MM.1S (cell line): ENCODE results near the gene TIMP2.

Experiments used
- DNase-seq: peaks from one replicate; pipeline ENCODE4 v3.0.0-alpha.2; 2015
- H2AFZ ChIP-seq: fragments of 300-600 bp; sonication (generic); 2 replicates; pipeline ENCODE4 v1.6.0; 2016; ENCODE audit warnings: antibody characterized with exemption, low read length
- H3F3A ChIP-seq: fragments of 300-600 bp; sonication (generic); 2 replicates; pipeline ENCODE4 v1.6.1; 2016; ENCODE audit warnings: mild to moderate bottlenecking, antibody characterized with exemption, low read length, moderate library complexity, mixed read lengths; ENCODE audit not compliant: insufficient read depth
- H3K27ac ChIP-seq: fragments of 300-600 bp; sonication (generic); 2 replicates; pipeline ENCODE4 v1.5.1; 2016; ENCODE audit warnings: mild to moderate bottlenecking, low read length
- H3K27me3 ChIP-seq: fragments of 300-600 bp; sonication (generic); replicated peaks from 2 replicates; pipeline ENCODE4 v1.6.0; 2016; ENCODE audit warnings: low read length; ENCODE audit not compliant: insufficient read depth
- H3K36me3 ChIP-seq: fragments of 300-600 bp; sonication (generic); replicated peaks from 2 replicates; pipeline ENCODE4 v1.6.1; 2016; ENCODE audit warnings: mild to moderate bottlenecking, low read length, mixed read lengths; ENCODE audit not compliant: insufficient read depth
- H3K4me1 ChIP-seq: fragments of 300-600 bp; sonication (generic); 2 replicates; pipeline ENCODE4 v1.6.1; 2016; ENCODE audit warnings: low read length, mixed read lengths
- H3K4me2 ChIP-seq: fragments of 300-600 bp; sonication (generic); 2 replicates; pipeline ENCODE4 v1.6.0; 2016; ENCODE audit warnings: low read depth, low read length
- H3K4me3 ChIP-seq: fragments of 300-600 bp; sonication (generic); 2 replicates; pipeline ENCODE4 v1.5.1; 2016; ENCODE audit warnings: low read length, mixed read lengths
- H3K79me2 ChIP-seq: fragments of 300-600 bp; sonication (generic); 2 replicates; pipeline ENCODE4 v1.6.1; 2016; ENCODE audit warnings: mixed run types, low read length, mixed read lengths
- H3K9ac ChIP-seq: fragments of 300-600 bp; sonication (generic); 2 replicates; pipeline ENCODE4 v1.6.1; 2016; ENCODE audit warnings: low read length, mixed read lengths
- H3K9me2 ChIP-seq: fragments of 300-600 bp; sonication (generic); replicated peaks from 2 replicates; pipeline ENCODE4 v1.6.1; 2016; ENCODE audit warnings: mild to moderate bottlenecking, low read length, mixed read lengths; ENCODE audit not compliant: insufficient read depth
- H3K9me3 ChIP-seq: fragments of 300-600 bp; sonication (generic); replicated peaks from 2 replicates; pipeline ENCODE4 v1.6.1; 2016; ENCODE audit warnings: mild to moderate bottlenecking, low read length, mixed read lengths; ENCODE audit not compliant: insufficient read depth
- H4K20me1 ChIP-seq: fragments of 300-600 bp; sonication (generic); 2 replicates; pipeline ENCODE4 v1.6.1; 2016; ENCODE audit warnings: mild to moderate bottlenecking, low read length, moderate library complexity, mixed read lengths; ENCODE audit not compliant: insufficient read depth
- EZH2 ChIP-seq: fragments of 300-600 bp; sonication (generic); optimal IDR thresholded peaks from 2 replicates; pipeline ENCODE3; 2017; ENCODE audit warnings: low read depth, mild to moderate bottlenecking, antibody characterized with exemption, low read length, mixed read lengths
- EZH2phosphoT487 ChIP-seq: fragments of 300-600 bp; sonication (generic); IDR thresholded peaks from 2 replicates; pipeline ENCODE4 v1.6.1; 2018; ENCODE audit warnings: antibody characterized with exemption, low read length
- TF ChIP-seq, protein P1 (sequence below): fragments of 300-600 bp; sonication (generic); IDR thresholded peaks from 2 replicates; pipeline ENCODE4 v1.5.1; 2016; ENCODE audit warnings: antibody characterized with exemption, low read length, mixed read lengths

Gene TIMP2

DNA sequence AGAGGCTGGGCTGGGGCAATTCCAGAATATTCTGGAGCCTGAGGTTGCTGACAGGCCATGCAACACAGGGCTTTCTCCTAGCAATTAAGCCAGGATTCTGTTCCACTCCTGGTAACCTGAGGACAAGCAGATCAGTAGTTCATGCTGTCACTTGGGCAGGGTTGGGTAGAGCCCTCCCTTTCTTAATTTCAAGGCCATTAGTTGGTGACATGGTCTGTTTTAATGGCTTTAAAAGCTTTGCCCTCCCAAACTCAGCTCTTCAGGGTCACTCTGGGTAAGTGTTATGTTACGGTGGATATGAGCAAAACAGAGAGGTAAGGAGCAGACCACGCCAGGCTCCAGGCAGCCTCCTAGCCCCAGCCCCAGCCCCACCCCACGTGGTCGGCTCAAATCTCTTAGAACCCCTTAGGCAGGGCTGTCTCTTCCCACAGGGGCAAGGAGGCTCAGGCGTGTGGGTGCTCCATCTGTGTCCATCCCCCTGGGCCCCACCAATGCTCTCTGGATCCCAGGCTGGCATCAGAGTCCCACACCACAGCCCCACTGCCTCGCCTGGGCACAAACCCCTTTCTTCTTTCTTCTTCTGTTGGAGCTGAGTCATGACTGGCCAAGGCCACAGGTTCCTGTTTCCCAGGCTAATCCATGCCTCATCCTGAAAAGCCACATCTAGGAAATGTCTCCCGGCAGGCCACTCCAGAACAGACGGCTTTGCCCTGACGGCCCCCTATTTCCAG is 49.7 kb downstream of the TIMP2 start:
- Histone ChIP-seq H3K27me3 (no peaks in the 10 kb centered on the region), H3K9me2 (no peaks in the 10 kb centered on the region), H3K9me3 (no peaks in the 10 kb centered on the region), H3K4me3 (no peak overlapping the region), H2AFZ (no peak overlapping the region), H3F3A (no peaks in the 10 kb centered on the region), H3K36me3 (no peaks in the 10 kb centered on the region), H4K20me1 (0 out of 2 replicates have a peak, but pooled peaks cover 3% of the 10 kb centered on the region), H3K9ac (no peak overlapping the region), H3K4me2 (no peak overlapping the region), H3K27ac (no peak overlapping the region), H3K4me1 (no peaks in the 10 kb centered on the region), H3K79me2 (peaks cover 82% of the 10 kb centered on the region)
- TF ChIP-seq, protein P1, sequence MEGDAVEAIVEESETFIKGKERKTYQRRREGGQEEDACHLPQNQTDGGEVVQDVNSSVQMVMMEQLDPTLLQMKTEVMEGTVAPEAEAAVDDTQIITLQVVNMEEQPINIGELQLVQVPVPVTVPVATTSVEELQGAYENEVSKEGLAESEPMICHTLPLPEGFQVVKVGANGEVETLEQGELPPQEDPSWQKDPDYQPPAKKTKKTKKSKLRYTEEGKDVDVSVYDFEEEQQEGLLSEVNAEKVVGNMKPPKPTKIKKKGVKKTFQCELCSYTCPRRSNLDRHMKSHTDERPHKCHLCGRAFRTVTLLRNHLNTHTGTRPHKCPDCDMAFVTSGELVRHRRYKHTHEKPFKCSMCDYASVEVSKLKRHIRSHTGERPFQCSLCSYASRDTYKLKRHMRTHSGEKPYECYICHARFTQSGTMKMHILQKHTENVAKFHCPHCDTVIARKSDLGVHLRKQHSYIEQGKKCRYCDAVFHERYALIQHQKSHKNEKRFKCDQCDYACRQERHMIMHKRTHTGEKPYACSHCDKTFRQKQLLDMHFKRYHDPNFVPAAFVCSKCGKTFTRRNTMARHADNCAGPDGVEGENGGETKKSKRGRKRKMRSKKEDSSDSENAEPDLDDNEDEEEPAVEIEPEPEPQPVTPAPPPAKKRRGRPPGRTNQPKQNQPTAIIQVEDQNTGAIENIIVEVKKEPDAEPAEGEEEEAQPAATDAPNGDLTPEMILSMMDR, result no peak
- no peak for TF ChIP-seq EZH2
- TF ChIP-seq EZH2phosphoT487, result no peak
- DNase-seq, result no peak

DNA sequence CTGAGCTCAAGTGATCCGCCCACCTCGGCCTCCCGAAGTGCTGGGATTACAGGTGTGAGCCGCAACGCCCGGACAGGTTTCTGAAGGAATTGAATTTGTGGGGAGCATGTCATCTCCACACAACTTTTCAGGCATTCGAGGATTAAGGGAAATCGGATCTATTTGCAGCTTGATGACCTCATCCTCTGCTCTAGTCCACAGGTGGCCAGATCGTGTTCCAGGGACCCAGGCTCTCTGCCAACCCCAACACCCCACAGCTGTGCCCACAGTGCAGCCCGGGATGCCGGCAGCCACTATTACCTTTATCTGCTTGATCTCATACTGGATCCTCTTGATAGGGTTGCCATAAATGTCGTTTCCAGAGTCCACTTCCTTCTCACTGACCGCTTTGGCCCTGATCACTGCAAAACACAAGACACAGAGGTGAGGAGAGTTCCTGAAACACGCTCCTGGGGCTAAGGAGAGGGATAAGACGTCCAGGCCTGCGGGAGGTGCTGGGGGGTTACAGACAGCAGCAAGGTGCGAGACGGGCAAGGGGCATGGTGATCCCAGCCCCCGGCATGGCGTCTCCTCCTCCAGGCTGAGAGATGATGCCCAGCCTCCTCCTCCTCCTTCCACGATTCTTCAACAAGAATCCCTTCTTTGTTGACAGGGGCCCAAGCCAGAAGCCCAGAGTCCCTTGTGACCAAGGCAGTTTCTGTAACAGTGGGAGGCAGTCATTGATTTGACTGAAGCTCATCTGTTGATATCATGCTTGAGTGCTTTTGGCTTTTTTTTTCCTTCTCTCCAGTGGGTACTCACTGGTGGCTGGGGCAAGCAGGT is 51.5 kb downstream of the TIMP2 start:
- H3K9me3 ChIP-seq, result no peaks in the 10 kb centered on the region
- H3K9ac ChIP-seq, result no peak overlapping the region
- H3K27ac ChIP-seq, result no peak overlapping the region
- no peaks in the 10 kb centered on the region for H3K4me1 ChIP-seq
- no peak overlapping the region for H3K4me2 ChIP-seq
- no peak overlapping the region for H3K4me3 ChIP-seq
- no peaks in the 10 kb centered on the region for H3K36me3 ChIP-seq
- no peaks in the 10 kb centered on the region for H3F3A ChIP-seq
- 0 out of 2 replicates have a peak, but pooled peaks cover 3% of the 10 kb centered on the region for H4K20me1 ChIP-seq
- TF ChIP-seq, protein P1, result no peak
- no peak for TF ChIP-seq EZH2phosphoT487
- TF ChIP-seq EZH2, result no peak
- H3K27me3 ChIP-seq, result no peaks in the 10 kb centered on the region
- H3K79me2 ChIP-seq, result peaks cover 69% of the 10 kb centered on the region
- no peak overlapping the region for H2AFZ ChIP-seq
- no peak for DNase-seq
- no peaks in the 10 kb centered on the region for H3K9me2 ChIP-seq

DNA sequence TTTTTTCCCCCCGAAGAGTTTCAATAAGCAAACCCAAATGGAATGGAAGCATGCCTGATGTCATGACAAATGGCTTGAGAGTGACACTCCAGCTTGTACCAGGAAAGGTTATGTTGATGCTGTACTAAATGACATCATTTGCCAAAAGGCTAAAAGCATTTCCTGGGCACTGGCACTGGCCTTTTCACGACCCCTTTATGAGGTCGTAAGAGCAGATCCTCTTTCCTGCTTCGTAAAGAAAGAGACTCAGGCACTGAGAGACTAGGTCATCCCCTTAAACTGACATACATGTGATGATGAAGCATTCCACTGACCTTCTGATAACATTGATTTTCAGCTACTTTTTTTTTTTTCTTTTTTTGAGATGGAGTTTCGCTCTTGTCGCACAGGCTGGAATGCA is 52.7 kb downstream of the TIMP2 start:
- Histone ChIP-seq H3K4me3 (no peak overlapping the region), H3K27ac (no peak overlapping the region), H2AFZ (no peak overlapping the region), H3K9me2 (no peaks in the 10 kb centered on the region), H3K9me3 (no peaks in the 10 kb centered on the region), H3F3A (no peaks in the 10 kb centered on the region), H3K9ac (no peak overlapping the region), H3K36me3 (0 out of 2 replicates have a peak, but pooled peaks cover 2% of the 10 kb centered on the region), H3K4me2 (no peak overlapping the region), H3K4me1 (no peaks in the 10 kb centered on the region), H3K79me2 (peaks cover 60% of the 10 kb centered on the region), H3K27me3 (no peaks in the 10 kb centered on the region), H4K20me1 (0 out of 2 replicates have a peak, but pooled peaks cover 3% of the 10 kb centered on the region)
- DNase-seq, result no peak
- TF ChIP-seq EZH2phosphoT487, result no peak
- TF ChIP-seq, protein P1, result no peak
- TF ChIP-seq EZH2, result no peak
